Renal pelvis (tissue), 4 donors: ENCODE results near the gene LEUTX. TPM values are rescaled to one million over a fixed set of nuclear protein-coding genes. Genes with fewer than 3 reads are reported as not detected.
"Not testable (repeated sequence)": the region's sequence is repeated elsewhere in the genome, so short reads cannot be mapped to it uniquely, and the experiment has no call there.

Experiments
- DNase-seq: peaks from one replicate; pipeline ENCODE4 v3.0.0-alpha.2; 2013
- polyA plus RNA-seq, 3 donors: library from polyadenylated mRNA; unstranded; fragments of 120-200 nt; gene quantifications; one replicate each; pipeline ENCODE4 v1.2.1, GENCODE V29; 2013; ENCODE audit not compliant: insufficient read length in 3 of 3

Gene LEUTX
- polyA plus RNA-seq, 3 donors = not detected

GRCh38 chr19:39768786-39769185 lies 9.9 kb upstream of the LEUTX start:
- peak; percentile 38 for DNase-seq

- no peak for DNase-seq
These were observed 2.2 kb downstream of the LEUTX start for GRCh38 chr19:39780894-39781293.

- DNase-seq = no peak
These were observed 9.6 kb downstream of the LEUTX start for GRCh38 chr19:39788244-39788643.

GRCh38 chr19:39792999-39793546 lies 14.4 kb downstream of the LEUTX start:
- DNase-seq = peak; percentile 75

GRCh38 chr19:39795001-39795400 lies 16.3 kb downstream of the LEUTX start:
- DNase-seq = no peak

GRCh38 chr19:39796000-39796498 lies 17.4 kb downstream of the LEUTX start:
- no peak for DNase-seq

- no peak for DNase-seq
These were observed 18.4 kb downstream of the LEUTX start for GRCh38 chr19:39797083-39797482.

- peak; percentile 35 for DNase-seq
These were observed 24.3 kb downstream of the LEUTX start for GRCh38 chr19:39802958-39803357.

GRCh38 chr19:39805104-39805503 lies 26.4 kb downstream of the LEUTX start:
- no peak for DNase-seq

- DNase-seq = no peak
These were observed 29.3 kb downstream of the LEUTX start for GRCh38 chr19:39807846-39808364.

- DNase-seq = not testable (repeated sequence)
These were observed 30.0 kb downstream of the LEUTX start for GRCh38 chr19:39808688-39809087.

GRCh38 chr19:39809368-39809767 lies 30.7 kb downstream of the LEUTX start:
- no peak for DNase-seq

- DNase-seq = no peak
These were observed 31.8 kb downstream of the LEUTX start for GRCh38 chr19:39810424-39810823.

GRCh38 chr19:39811064-39811463 lies 32.4 kb downstream of the LEUTX start:
- no peak for DNase-seq

- DNase-seq = peak; percentile 52
These were observed 34.8 kb downstream of the LEUTX start for GRCh38 chr19:39813264-39813993.

GRCh38 chr19:39814111-39814510 lies 35.5 kb downstream of the LEUTX start:
- DNase-seq = not testable (repeated sequence)

GRCh38 chr19:39814595-39814994 lies 35.9 kb downstream of the LEUTX start:
- no peak for DNase-seq

GRCh38 chr19:39816287-39817048 lies 37.8 kb downstream of the LEUTX start:
- no peak for DNase-seq

- no peak for DNase-seq
These were observed 39.4 kb downstream of the LEUTX start for GRCh38 chr19:39817888-39818561.

GRCh38 chr19:39818626-39819097 lies 40.0 kb downstream of the LEUTX start:
- no peak for DNase-seq

- DNase-seq = no peak
These were observed 41.1 kb downstream of the LEUTX start for GRCh38 chr19:39819786-39820185.

GRCh38 chr19:39820696-39821095 lies 42.0 kb downstream of the LEUTX start:
- no peak for DNase-seq
